Glomerular visceral epithelial cell (primary cell): ENCODE data around the gene ST6GALNAC5.
"Not testable (repeated sequence)": the region's sequence is repeated elsewhere in the genome, so short reads cannot be mapped to it uniquely, and the experiment has no call there.

Experiments used
- DNase-seq: peaks from one replicate; pipeline ENCODE4 v3.0.0-alpha.2; 2016; ENCODE audit errors: extremely low spot score

ST6GALNAC5 gene

DNA sequence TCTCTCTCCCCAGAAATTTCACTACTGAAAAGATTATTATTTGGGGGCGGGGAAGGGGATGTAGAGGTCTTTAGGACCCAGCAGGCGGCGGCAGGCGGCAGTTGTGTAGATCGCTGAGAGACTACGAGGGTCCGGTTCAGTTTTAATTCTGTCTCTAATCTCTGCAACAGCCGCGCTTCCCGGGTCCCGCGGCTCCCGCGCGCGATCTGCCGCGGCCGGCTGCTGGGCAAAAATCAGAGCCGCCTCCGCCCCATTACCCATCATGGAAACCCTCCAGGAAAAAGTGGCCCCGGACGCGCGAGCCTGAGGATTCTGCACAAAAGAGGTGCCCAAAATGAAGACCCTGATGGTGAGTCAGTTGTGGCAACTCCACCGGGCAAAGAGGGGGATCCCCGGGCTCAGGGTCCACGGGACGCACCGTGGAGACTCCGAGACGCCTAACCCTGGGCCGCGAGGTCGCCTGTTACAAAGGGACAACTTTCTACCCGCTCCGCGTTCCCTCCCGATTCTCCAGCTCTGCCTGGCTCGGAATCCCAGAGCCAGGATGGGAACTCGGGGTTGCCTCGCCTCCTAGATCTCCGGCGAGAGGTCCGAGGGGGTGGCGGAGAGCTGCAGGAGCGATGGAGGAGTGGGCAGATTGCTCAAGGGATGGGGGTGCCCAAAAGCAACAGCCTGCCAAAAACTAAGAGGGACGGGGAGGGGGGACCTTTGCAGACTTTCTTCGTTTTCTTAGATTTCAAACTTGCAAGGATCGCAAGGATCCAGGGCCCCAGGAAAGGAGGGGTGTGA is at the start of gene ST6GALNAC5:
Gene ST6GALNAC5 (plus strand): TSS at position 139 of the 789 bp plus-strand sequence.
- DNase-seq, result peak; percentile 36

DNA sequence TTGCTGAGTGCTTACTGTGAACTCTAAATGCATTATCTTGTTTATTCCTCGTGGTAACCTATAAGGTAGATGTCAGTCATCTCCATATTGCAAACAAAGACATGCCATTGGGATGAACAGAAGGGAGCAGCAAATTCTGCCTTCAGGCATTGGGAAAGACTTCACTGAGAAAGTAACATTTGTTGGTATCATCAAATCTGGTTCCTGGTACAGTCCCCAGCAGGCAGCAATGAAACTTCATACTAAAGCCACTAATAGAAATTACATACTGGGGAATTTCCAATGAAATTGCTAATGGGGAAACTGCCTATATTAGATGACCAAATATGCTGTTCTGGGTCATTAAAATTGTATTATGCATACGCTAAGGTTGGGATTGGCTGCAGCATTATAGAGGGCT is 47.3 kb upstream of the ST6GALNAC5 start:
- DNase-seq, result no peak

DNA sequence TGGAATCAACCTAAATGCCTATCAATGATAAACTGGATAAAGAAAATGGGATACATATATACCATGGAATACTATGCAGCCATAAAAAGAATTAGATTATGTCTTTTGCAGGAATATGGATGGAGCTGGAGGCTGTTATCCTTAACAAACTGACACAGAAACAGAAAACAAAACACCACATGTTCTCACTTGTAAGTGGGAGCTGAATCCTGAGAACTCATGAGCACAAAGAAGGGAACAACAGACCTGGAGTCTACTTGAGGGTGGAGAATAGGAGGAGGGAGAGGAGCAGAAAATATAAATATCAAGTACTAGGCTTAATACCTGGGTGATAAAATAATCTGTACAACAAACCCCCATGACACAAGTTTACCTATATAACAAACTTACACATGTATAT is 44.3 kb upstream of the ST6GALNAC5 start:
- not testable (repeated sequence) for DNase-seq

DNA sequence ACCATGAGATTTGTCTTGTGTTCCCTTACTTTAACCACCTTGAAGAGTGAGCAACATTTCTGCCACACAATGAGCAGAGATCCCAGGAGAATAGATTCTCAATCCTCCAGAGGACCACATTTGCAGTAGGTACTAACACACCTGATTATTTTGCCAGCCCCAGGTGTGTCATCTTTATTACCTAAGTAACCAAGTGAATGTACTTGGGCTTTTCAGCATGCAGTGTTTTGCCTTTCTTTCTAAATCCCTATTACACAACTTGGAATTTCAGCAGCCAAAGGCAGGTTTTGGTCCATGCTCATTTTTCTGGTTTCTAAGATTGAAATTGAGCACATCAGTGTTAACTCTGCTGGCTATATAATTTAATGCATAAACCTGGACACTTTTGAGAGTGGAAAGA is 43.2 kb upstream of the ST6GALNAC5 start:
- no peak for DNase-seq

DNA sequence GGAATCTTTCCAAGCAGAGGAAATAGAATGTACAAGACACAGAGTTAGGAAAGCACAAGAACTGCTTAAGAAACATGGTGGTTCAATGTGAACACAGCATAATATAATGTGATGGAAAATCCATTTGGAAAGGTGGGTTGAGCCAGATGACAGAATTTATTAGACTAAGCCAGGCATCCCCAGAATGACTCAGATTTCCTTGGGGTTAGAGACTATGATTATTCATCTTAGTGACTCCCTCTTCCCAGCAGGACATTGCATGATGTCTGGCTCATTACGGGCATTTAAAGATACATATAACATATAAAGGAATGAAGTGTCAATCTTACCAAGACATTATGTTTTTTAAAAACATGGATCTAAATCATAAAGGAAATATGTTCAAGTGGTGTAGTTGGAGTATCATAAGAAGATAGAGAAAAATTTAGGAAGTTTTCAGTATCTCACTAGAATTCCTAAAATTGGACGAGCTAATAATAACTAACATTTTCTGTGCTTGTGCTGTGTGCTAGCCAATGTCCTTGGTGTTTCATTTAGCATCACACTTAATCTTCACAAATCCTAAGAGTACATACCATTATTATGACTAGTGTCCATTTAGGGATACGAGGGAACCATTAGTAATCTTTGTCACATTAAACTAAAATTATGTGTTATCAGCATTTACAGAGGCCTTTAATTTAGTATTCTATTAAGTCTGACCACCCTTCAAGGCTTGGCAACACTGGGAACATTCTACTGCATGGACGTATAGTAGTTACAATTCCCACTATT is 41.0 kb upstream of the ST6GALNAC5 start:
- DNase-seq, result peak; percentile 14

DNA sequence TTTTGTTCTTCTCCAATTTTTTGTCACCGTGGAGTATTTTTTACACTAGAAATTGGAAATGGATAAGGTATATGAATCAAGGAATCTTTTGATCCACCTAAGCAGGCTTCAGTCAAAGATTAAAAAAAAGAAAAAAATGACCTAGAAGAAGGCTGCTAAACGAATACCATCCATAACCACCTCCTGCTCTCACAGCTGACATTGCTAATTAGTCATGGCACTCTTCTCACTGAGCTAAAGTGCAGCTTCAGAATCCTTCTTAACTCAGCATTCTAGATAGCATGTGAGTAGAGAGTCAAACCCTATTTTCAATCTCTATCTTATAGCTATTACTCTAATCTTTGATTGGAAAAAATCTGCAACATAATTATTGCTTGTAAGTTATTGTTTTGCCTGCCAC is 40.2 kb upstream of the ST6GALNAC5 start:
- no peak for DNase-seq

DNA sequence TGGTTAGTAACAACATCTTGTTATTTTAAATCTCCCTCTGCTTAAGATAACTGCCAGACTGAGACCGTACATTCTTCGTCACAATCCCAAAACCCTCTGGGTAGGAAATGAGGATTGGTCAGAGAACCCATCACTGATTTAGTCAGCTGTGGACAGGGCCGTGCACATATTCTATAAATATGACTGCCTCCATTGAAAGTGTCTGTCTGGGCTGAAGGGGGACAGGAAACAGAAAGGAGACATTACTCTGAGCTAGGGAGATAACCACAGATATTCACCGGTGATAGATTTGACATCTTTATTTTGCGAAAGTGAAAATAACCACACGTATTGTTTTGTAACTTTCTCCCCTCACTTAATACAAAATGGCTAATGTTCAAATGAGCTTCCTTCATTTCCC is 36.9 kb upstream of the ST6GALNAC5 start:
- DNase-seq, result no peak

DNA sequence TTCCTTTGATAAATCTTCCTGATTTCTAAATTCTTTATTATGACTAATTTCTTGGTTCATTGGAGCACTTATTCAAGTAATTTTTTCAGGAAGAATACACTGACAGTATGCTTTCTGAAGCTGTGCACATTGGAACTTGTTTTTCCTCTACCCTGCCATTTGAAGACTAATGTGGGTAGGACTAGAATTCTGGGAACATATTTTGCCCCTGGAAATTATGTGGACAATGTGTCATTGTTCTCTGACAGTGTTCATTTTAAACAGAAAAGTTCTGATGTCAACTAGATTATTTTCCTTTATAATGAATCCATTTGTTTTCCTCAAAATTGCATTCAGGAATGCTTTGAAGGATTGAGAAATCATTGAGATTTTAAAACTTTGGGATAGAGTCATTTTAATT is 34.8 kb upstream of the ST6GALNAC5 start:
- DNase-seq, result no peak

DNA sequence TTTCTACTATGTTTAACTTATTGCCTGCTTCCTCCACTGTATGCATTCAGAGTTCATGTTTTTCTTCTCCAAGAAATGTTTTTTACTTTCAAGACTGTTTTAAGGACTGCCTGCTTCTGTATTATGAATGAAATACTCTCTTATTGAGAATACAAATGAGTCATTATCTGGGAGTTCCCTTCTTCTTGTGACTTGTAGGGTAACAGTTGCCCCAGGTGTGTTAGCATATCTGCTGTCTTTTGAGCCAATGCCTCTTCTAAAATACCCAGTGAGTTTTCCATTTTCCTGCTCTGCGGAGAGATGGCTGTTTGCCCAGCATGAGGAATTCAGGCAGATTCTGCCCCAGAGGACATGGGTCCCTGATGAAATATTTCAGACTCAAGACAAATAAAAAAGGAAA is 34.1 kb upstream of the ST6GALNAC5 start:
- no peak for DNase-seq

DNA sequence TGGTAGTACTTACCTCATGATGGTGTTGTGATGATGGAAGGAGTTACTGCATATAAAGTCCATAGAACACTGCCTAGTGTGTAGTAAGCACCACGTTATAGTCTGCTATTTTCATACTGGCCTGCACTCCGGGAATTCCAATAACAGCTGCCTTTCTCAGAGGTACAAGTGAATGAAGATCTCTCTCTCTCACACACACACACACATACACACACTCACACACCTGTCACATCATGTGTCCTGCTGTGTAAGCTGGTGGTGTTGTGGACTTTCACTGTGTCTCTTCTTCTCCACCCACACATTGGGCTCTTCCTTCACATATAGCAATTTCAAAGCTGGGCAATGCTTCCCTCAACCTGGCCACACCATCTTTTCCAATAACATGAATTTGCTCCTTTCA is 33.4 kb upstream of the ST6GALNAC5 start:
- DNase-seq, result no peak

DNA sequence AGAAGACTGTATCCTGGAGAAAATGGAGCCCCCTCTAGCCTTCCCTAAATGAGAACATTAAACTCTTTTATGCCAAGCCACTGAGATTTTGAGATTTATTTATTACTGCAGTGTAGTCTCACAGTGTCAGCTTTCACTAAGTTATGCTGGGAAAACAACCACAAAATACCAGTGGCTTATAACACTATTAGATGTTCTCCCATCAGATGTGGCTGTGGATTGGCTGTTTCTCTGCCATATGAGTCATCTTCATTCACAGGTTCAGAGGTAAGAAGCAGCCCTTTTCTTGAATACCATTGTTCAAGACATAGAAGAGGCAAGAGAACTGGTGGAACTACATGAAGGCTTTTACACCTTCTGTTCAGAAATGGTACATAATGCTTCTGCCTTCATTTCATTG is 32.1 kb upstream of the ST6GALNAC5 start:
- peak; percentile 6 for DNase-seq

DNA sequence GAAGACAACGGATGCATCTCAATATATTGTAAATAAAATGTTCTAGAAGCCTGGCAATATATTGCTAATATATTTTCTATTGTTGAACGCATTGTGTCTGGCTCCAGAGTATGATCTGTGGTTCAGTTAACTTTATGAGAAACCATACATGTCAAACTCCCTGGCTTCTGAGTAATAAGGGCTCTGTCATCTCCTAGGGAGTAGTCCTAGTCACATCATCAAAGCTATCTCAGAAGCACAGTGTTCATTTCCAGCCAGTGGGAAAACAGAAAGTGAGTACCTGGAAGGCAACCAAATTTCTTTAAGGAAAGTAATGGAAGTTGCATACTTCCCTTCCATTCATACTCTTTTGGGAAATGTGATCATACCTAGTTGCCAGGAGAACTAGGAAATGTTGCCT is 27.0 kb upstream of the ST6GALNAC5 start:
- DNase-seq, result no peak

DNA sequence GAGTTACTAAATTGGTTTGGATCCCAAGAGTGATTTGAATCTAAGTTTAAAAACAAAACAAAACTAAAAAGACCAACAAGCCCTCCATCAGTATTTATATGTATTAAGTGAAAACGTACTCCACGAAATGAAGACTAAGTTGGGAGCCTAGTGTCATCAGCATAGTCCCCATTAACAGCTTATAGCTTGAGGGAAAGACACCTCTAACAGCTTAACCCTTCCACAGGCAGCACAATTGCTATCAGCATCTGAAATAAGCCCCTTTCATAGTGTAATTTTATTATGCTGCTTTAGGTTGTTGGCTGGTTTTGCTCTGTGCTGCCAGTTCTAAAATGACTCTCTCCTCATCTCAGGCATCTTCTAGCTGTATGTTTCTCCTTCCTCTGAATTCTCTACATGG is 25.8 kb upstream of the ST6GALNAC5 start:
- no peak for DNase-seq

DNA sequence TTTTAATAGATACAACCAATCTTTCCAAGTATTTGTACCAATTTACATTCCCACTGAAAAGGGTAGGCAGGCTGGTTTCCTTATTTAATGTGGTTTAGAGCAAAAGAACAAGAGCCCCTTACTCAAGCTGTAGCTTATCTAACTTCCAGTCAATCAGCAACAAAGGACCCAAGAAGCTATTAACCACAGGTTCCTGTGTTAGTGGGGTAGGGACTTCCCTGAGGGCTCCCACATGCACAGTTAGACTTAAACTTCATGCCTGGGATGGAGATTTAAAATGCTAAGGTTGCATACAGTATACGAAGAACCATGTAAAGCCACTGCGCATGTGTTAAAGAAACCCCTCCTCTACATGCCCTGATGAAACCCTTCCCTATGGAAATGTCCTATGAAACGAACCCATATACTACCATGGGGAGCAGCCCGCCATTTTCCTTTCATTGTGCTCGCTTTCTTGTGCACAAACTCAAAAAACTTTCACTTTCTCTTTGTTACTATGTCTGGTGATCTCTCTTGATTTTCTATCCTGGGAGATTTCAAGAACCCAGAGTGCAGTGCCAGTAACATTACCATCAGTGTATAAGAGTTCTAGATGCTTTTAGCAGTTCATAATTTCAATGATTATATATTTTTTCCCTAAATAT is 23.3 kb upstream of the ST6GALNAC5 start:
- no peak for DNase-seq

DNA sequence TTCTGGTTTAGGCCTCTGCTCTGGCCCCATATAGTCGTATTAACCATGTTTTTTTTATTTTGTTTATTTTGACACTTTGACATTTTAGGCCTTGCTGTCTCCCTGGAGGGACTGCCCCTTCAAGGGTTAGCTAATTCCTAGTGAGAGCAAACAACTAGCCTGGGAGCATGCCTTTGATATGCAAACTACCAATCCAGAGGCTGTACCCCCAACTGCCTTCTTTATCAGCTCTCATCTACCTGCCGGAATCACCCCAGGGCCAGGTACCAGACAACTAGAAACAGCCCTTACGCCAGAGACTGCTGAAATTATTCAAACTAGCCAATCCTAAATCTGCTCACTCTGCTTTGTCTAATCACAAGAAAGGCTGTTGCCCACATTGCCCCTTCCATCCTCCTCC is 13.0 kb upstream of the ST6GALNAC5 start:
- DNase-seq, result no peak

DNA sequence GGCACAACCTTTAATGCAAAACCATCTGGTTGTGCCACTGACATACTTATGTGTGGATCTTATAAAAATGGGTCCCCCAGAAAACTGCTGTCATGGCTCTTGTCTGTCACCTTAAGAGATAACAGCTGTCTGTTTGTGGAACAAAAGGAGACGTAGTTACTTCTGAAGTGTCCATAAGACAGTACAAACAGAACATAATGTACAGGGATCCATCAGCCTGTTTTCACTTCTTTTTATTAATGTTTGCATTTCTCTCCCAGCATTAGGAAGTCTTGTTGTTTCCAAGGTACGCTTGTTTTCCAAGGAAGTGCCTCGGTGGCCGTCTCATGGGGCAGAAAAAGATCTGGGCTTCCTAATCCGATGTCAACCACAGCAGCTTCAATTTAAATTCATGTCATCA is 11.2 kb upstream of the ST6GALNAC5 start:
- no peak for DNase-seq

DNA sequence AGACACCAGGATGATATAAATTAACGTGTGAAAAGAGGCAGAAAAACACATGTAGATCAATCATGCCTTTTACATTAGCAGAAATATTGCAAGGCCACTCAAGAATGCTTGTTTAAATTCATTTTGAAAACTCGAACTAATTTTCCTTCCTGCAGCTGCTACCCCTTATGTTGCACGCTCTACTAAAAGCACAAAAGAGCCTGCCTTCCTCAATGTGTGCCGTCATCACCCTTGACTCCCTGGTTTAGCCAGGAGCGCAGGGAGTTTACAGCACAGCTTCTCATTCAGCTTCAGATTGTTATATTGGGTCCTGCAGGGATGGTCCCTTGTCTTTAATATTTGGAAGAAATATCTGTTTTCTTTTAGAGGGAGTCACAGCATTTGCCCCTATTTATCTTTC is 10.1 kb upstream of the ST6GALNAC5 start:
- no peak for DNase-seq

DNA sequence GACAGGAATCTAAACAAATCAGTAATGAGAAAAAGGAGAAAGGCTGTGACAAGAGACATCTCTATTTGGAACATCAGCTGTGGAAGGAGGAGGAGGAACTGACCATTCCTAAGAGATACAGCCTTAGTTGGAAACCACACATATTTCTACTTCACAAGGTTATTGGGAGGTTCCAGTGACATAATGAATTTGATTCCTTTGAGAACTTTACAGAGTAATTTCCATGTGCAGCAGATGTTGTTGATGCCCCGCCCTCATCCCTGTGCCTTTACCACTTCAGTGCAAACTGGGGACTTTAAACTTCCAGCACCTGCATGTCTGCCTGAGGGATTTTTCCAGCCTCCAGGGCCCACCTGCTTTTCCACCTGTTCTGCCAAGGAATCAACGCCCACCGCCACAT is 9.3 kb upstream of the ST6GALNAC5 start:
- DNase-seq, result no peak

DNA sequence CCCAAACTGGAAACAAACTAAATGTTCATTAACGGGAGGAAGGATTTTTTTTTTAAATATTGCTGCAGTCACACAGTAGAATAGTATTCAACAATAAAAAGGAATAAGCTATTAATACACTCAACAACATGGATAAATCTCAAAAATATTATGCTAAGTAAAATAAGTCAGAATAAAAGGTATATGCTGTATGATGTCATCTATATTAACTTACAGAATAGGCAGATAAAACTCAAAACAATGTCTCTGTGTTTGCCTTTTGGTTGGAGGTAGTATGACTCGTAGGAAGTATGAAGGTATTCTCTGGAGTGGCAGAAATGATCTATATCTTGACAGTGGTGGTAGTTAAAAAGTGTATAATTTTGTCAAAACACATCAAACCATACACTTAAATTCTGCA is 6.1 kb upstream of the ST6GALNAC5 start:
- no peak for DNase-seq

DNA sequence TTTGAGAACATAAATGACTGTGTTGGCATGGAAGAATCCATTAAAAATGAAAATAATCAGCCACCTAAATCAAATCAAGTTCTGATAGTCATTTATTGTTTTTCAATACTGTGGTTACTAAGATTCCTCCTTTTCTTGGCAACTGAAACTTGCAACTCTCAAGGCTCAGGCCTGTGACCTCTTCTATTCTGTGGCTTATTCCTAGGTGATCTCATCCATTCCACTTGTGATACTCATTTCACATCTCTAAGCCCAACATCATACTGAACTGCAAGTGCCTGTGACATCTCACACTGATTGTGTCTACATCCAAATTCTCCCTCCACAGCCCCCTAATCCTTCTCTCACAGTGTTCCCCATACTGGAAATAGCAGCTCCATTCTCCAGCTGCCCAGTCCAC is 4.8 kb upstream of the ST6GALNAC5 start:
- peak; percentile 74 for DNase-seq

DNA sequence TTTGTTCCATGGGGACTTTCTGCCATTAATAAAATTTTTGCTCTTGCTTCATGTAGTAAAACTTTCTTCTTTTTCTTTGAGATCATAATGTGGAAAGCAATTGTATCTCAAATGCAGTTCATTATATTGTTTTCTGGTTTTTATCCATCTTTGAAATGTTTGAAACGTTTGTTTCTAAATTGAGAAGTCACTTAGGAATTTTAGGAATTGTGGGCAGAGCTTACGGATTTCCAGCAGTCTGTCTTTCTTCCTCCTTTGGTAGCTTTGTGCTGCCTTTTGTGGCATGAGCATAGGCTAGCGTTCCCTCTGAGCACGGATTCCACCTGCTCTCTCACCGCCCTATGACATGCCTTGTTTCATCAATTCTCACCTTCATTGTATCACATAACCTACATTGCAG is 2.9 kb upstream of the ST6GALNAC5 start:
- DNase-seq, result no peak

DNA sequence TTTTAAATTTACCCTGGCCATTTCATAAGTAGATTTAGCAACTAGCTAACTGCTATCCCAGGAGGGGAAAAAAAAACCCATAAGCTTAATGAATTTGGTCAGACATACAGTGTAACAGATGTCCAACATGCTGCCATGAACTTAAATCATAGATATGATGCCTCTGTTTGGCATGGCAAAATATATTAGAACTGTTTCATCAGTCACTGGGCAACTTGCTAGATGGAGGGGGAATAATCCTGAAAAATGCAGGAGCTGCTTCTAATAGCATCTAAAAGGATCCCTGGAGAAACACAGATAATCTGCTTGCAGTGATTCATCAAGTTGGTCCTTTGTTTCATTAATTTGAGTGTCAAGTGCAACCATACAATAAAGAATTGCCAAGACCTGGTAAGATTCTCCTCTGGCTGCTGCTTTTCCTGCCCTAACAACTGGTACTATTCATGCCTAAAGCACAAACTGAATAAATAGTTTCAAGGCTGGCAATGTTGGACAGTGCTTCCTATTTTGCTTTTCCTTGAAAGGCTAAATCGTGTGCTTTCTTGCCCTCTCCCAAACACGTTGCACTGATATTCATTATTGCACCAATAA is 1.5 kb upstream of the ST6GALNAC5 start:
- DNase-seq, result no peak
